Right atrium auricular region (tissue), 2 donors: ENCODE measurements around the gene WDR47. TPM values are rescaled to one million over a fixed set of nuclear protein-coding genes. Genes with fewer than 3 reads are reported as not detected.

Experiments
- DNase-seq: peaks from one replicate; pipeline ENCODE4 v3.0.0-alpha.2; 2019; ENCODE audit warnings: low spot score
- H3K27ac ChIP-seq, 2 donors: fragments of 200-600 bp; sonication (generic); 1 replicate in 1 of 2; 2 replicates in 1 of 2; pipeline ENCODE4 v1.5.1; 2016 to 2019
- H3K27me3 ChIP-seq, 2 donors: fragments of 200-600 bp; sonication (generic); one replicate each; pipeline versions ENCODE4 v1.5.1 to v1.6.0; 2017 to 2019
- H3K36me3 ChIP-seq: fragments of 200-600 bp; sonication (generic); one replicate; pipeline ENCODE4 v1.5.1; 2016
- H3K4me1 ChIP-seq, 2 donors: fragments of 200-600 bp; sonication (generic); one replicate each; pipeline versions ENCODE4 v1.5.1 to v1.6.0; 2017 to 2019
- H3K4me3 ChIP-seq, 2 donors: fragments of 200-600 bp; sonication (generic); 1 replicate in 1 of 2; 2 replicates in 1 of 2; pipeline ENCODE4 v1.5.1; 2017 to 2019; ENCODE audit warnings: mild to moderate bottlenecking in 1 of 2, moderate library complexity in 1 of 2
- H3K9me3 ChIP-seq, 2 donors: fragments of 200-600 bp; sonication (generic); one replicate each; pipeline ENCODE4 v1.5.1; 2019
- CTCF ChIP-seq, 2 donors: fragments of 200-600 bp; sonication (generic); IDR thresholded peaks; one replicate each; pipeline ENCODE4 v1.5.1; 2019; ENCODE audit warnings: antibody characterized with exemption in 2 of 2
- total RNA-seq, 2 donors: library from RNA; depleted of rRNA; stranded (reverse); fragments of >200 nt; gene quantifications; one replicate each; pipeline ENCODE4 v1.1.0, GENCODE V29; 2016

WDR47 gene
- total RNA-seq, 2 donors from 2014 or later: 14.0 to 22.4 TPM

- H3K27me3 ChIP-seq: no peaks in the 10 kb centered on the region
- no peaks in the 10 kb centered on the region for H3K9me3 ChIP-seq
- no peak for DNase-seq
- no peak for TF ChIP-seq CTCF (IDR thresholded peaks at IDR 0.05)
- peaks cover 0 to under 1% of the 10 kb centered on the region in 2 donors for H3K4me1 ChIP-seq
- H3K36me3 ChIP-seq: peaks cover 11% of the 10 kb centered on the region
- H3K27ac ChIP-seq: no peak overlapping the region
- no peak overlapping the region for H3K4me3 ChIP-seq
Measured at GRCh38 chr1:108969346-108969745, 72.6 kb downstream of the WDR47 start.

- TF ChIP-seq CTCF (IDR thresholded peaks at IDR 0.05): peak in 1 of 2 donors; percentile 10
- Histone ChIP-seq H3K27me3 (no peaks in the 10 kb centered on the region), H3K9me3 (no peaks in the 10 kb centered on the region), H3K27ac (peak within 1 kb of the TSS; percentile 93 to 96), H3K36me3 (peaks cover 3% of the 10 kb centered on the region), H3K4me1 (peaks cover 0 to 29% of the 10 kb centered on the region in 2 donors), H3K4me3 (peak within 1 kb of the TSS; percentile 78 to 84)
- peak; percentile 93 for DNase-seq
Measured at GRCh38 chr1:108963052-108963686, 78.7 kb downstream of the WDR47 start, which contains the start of gene CLCC1. CLCC1 (minus strand) TSS chr1:108963484; CDS start chr1:108950437, 13,047 bp downstream.

- TF ChIP-seq CTCF (IDR thresholded peaks at IDR 0.05): no peak
- Histone ChIP-seq H3K4me1 (peaks cover 0 to 32% of the 10 kb centered on the region in 2 donors), H3K36me3 (peaks cover 3% of the 10 kb centered on the region), H3K9me3 (no peaks in the 10 kb centered on the region), H3K4me3 (peak overlapping the region; percentile 78 to 84), H3K27ac (peak overlapping the region; percentile 93 to 96), H3K27me3 (no peaks in the 10 kb centered on the region)
- no peak for DNase-seq
Measured at GRCh38 chr1:108962681-108963051, 79.2 kb downstream of the WDR47 start.

- TF ChIP-seq CTCF (IDR thresholded peaks at IDR 0.05): no peak
- peaks cover 0 to 33% of the 10 kb centered on the region in 2 donors for H3K4me1 ChIP-seq
- no peak for DNase-seq
- peak overlapping the region; percentile 78 to 84 for H3K4me3 ChIP-seq
- peak overlapping the region; percentile 93 to 96 for H3K27ac ChIP-seq
- H3K36me3 ChIP-seq: peaks cover 3% of the 10 kb centered on the region
- H3K27me3 ChIP-seq: no peaks in the 10 kb centered on the region
- H3K9me3 ChIP-seq: no peaks in the 10 kb centered on the region
Measured at GRCh38 chr1:108961752-108962486, 80.0 kb downstream of the WDR47 start.

GRCh38 chr1:108961198-108961597 is 80.7 kb downstream of the WDR47 start:
- H3K9me3 ChIP-seq: no peaks in the 10 kb centered on the region
- DNase-seq: no peak
- H3K27me3 ChIP-seq: no peaks in the 10 kb centered on the region
- H3K4me1 ChIP-seq: peaks cover 0 to 33% of the 10 kb centered on the region in 2 donors
- H3K27ac ChIP-seq: no peak overlapping the region
- no peak for TF ChIP-seq CTCF (IDR thresholded peaks at IDR 0.05)
- peaks cover 3% of the 10 kb centered on the region for H3K36me3 ChIP-seq
- H3K4me3 ChIP-seq: no peak overlapping the region
